ENCODE data around the gene XPR1. TPM values are rescaled to one million over a fixed set of nuclear protein-coding genes. Genes with fewer than 3 reads are reported as not detected.

The XPR1 gene
- total RNA-seq, 1 donor from 2014 or later: 62.1 TPM

DNA sequence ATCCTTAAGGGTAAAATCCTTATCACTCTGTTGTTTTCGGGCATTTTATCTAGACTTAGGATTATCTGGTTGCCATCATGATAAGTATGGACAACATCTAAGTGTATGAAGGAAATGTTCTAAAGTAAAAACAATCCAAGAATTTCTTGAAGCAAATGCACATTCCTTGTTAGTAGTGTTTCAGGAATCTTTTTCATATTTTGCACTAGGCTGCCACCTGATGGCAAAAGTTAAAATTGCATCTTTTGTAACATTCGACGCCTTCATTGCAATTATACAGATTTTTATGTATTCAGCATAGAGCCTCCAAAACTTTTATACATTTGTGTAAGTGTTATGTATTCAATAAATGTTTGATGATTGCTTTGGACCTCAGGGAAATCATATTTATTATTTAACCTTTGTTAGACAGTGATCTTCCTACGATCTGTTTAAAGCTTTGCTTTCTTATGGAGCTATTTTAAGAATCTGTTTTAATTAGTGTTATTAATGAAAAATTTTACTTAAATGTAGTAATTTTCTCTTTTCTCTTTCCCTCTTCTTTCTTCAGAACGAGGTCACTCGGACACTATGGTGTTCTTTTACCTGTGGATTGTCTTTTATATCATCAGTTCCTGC is 231.4 kb downstream of the XPR1 start:
- DNase-seq: no peak
- no peaks in the 10 kb centered on the region for H3K4me1 Mint-ChIP-seq (ENCODE audit: low read depth, unreplicated experiment)
- no peaks in the 10 kb centered on the region for H3K36me3 Mint-ChIP-seq (ENCODE audit: unreplicated experiment)
- no peak overlapping the region for H3K27ac Mint-ChIP-seq (ENCODE audit: unreplicated experiment)
- H3K4me3 Mint-ChIP-seq (ENCODE audit: unreplicated experiment): no peak overlapping the region
- H3K9me3 Mint-ChIP-seq (ENCODE audit: unreplicated experiment): no peaks in the 10 kb centered on the region
- TF ChIP-seq CTCF (IDR thresholded peaks at IDR 0.05; ENCODE audit: partially characterized antibody, unreplicated experiment): peak; percentile 88
- no peaks in the 10 kb centered on the region for H3K27me3 Mint-ChIP-seq (ENCODE audit: unreplicated experiment)

GRCh38 chr1:180881806-180882509 is 250.1 kb downstream of the XPR1 start:
- no peaks in the 10 kb centered on the region for H3K9me3 Mint-ChIP-seq (ENCODE audit: unreplicated experiment)
- H3K4me1 Mint-ChIP-seq (ENCODE audit: low read depth, unreplicated experiment): peaks cover 5% of the 10 kb centered on the region
- peak overlapping the region; percentile 87 for H3K27ac Mint-ChIP-seq (ENCODE audit: unreplicated experiment)
- no peak for DNase-seq
- peak; percentile 60 for TF ChIP-seq CTCF (IDR thresholded peaks at IDR 0.05; ENCODE audit: partially characterized antibody, unreplicated experiment)
- no peak overlapping the region for H3K4me3 Mint-ChIP-seq (ENCODE audit: unreplicated experiment)
- no peaks in the 10 kb centered on the region for H3K27me3 Mint-ChIP-seq (ENCODE audit: unreplicated experiment)
- H3K36me3 Mint-ChIP-seq (ENCODE audit: unreplicated experiment): no peaks in the 10 kb centered on the region

GRCh38 chr1:180884588-180885300 is 252.9 kb downstream of the XPR1 start:
- Mint-ChIP-seq H3K4me1 (ENCODE audit: low read depth, unreplicated experiment) (peaks cover 5% of the 10 kb centered on the region), H3K36me3 (ENCODE audit: unreplicated experiment) (no peaks in the 10 kb centered on the region), H3K4me3 (ENCODE audit: unreplicated experiment) (no peak overlapping the region), H3K27me3 (ENCODE audit: unreplicated experiment) (no peaks in the 10 kb centered on the region), H3K9me3 (ENCODE audit: unreplicated experiment) (no peaks in the 10 kb centered on the region), H3K27ac (ENCODE audit: unreplicated experiment) (no peak overlapping the region)
- TF ChIP-seq CTCF (IDR thresholded peaks at IDR 0.05; ENCODE audit: partially characterized antibody, unreplicated experiment): no peak
- no peak for DNase-seq

DNA sequence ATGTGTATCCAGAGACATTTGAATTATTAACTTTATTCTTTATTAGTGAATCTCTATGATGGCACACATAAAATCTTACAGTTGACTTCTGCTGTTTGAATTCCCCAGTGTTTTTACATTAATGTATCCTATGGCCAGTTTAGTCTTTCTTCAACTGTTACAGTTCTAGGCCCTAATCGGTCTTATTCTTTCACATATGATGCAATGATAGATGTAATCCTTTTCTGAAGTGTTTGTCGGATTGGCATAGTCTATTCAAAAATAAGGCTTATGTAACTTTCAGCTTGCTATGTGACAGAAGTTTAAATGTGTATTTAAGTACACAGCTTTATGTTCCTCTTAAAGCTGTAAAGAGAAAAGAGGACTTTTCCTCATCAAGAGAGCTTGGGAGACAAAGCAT is 254.5 kb downstream of the XPR1 start:
- H3K27me3 Mint-ChIP-seq (ENCODE audit: unreplicated experiment): no peaks in the 10 kb centered on the region
- peaks cover 5% of the 10 kb centered on the region for H3K4me1 Mint-ChIP-seq (ENCODE audit: low read depth, unreplicated experiment)
- H3K36me3 Mint-ChIP-seq (ENCODE audit: unreplicated experiment): no peaks in the 10 kb centered on the region
- TF ChIP-seq CTCF (IDR thresholded peaks at IDR 0.05; ENCODE audit: partially characterized antibody, unreplicated experiment): no peak
- DNase-seq: no peak
- H3K27ac Mint-ChIP-seq (ENCODE audit: unreplicated experiment): no peak overlapping the region
- H3K9me3 Mint-ChIP-seq (ENCODE audit: unreplicated experiment): no peaks in the 10 kb centered on the region
- no peak overlapping the region for H3K4me3 Mint-ChIP-seq (ENCODE audit: unreplicated experiment)

GRCh38 chr1:180887841-180888240 is 256.0 kb downstream of the XPR1 start:
- Mint-ChIP-seq H3K36me3 (ENCODE audit: unreplicated experiment) (no peaks in the 10 kb centered on the region), H3K4me3 (ENCODE audit: unreplicated experiment) (no peak overlapping the region), H3K4me1 (ENCODE audit: low read depth, unreplicated experiment) (no peaks in the 10 kb centered on the region), H3K27me3 (ENCODE audit: unreplicated experiment) (peaks cover 2% of the 10 kb centered on the region), H3K27ac (ENCODE audit: unreplicated experiment) (no peak overlapping the region), H3K9me3 (ENCODE audit: unreplicated experiment) (no peaks in the 10 kb centered on the region)
- no peak for TF ChIP-seq CTCF (IDR thresholded peaks at IDR 0.05; ENCODE audit: partially characterized antibody, unreplicated experiment)
- no peak for DNase-seq
